HepG2 (cell line): ENCODE measurements around the gene DNAAF3. TPM values are rescaled to one million over a fixed set of nuclear protein-coding genes. Genes with fewer than 3 reads are reported as not detected.

Experiments used
- ARID5B ChIP-seq: IDR thresholded peaks from 2 replicates; pipeline ENCODE4 v1.4.0; 2020; ENCODE audit warnings: mild to moderate bottlenecking, missing genetic modification reagents
- GABPA ChIP-seq, 2 experiments: IDR thresholded peaks; 2 replicates each; pipeline ENCODE4 v1.6.1; 2011 to 2016; ENCODE audit warnings: low read depth in 2 of 2, low read length in 1 of 2, missing biosample characterization in 1 of 2, missing genetic modification characterization in 1 of 2
- IRX3 ChIP-seq: sonication (generic); formaldehyde crosslinking; IDR thresholded peaks from 2 replicates; pipeline ENCODE4 v1.8.1; 2023; ENCODE audit warnings: mild to moderate bottlenecking, low read depth, missing genetic modification reagents, borderline replicate concordance
- KAT7 ChIP-seq: IDR thresholded peaks from 2 replicates; pipeline ENCODE4 v1.6.1; 2018; ENCODE audit warnings: borderline replicate concordance, missing compliant biosample characterization
- NCOA1 ChIP-seq: sonication (generic); formaldehyde crosslinking; IDR thresholded peaks from 2 replicates; pipeline ENCODE4 v1.9.0; 2021; ENCODE audit warnings: missing genetic modification reagents
- NCOA5 ChIP-seq: sonication (generic); formaldehyde crosslinking; IDR thresholded peaks from 2 replicates; pipeline ENCODE4 v1.4.0; 2020; ENCODE audit warnings: missing genetic modification reagents
- RAD21 ChIP-seq: fragments of 450-650 bp; formaldehyde crosslinking; IDR thresholded peaks from 2 replicates; pipeline ENCODE4 v1.5.0; 2020; ENCODE audit warnings: mild to moderate bottlenecking
- RFX1 ChIP-seq: fragments of 450-650 bp; IDR thresholded peaks from 2 replicates; pipeline ENCODE4 v1.6.1; 2017
- TERF1 ChIP-seq: sonication (generic); formaldehyde crosslinking; IDR thresholded peaks from 2 replicates; pipeline ENCODE4 v1.8.0; 2022; ENCODE audit warnings: mild to moderate bottlenecking, missing genetic modification reagents, moderate library complexity
- THYN1 ChIP-seq: sonication (generic); formaldehyde crosslinking; IDR thresholded peaks from 2 replicates; pipeline ENCODE4 v1.8.1; 2023; ENCODE audit warnings: low read depth, mild to moderate bottlenecking, moderate library complexity, missing genetic modification reagents, borderline replicate concordance
- ZMYM2 ChIP-seq: sonication (generic); formaldehyde crosslinking; IDR thresholded peaks from 2 replicates; pipeline ENCODE4 v1.8.0; 2022; ENCODE audit warnings: mild to moderate bottlenecking, missing genetic modification reagents
- ZNF343 ChIP-seq: sonication (generic); formaldehyde crosslinking; IDR thresholded peaks from 2 replicates; pipeline ENCODE4 v1.4.0; 2020; ENCODE audit warnings: mild to moderate bottlenecking, missing genetic modification reagents
- ZNF451 ChIP-seq: sonication (generic); formaldehyde crosslinking; IDR thresholded peaks from 2 replicates; pipeline ENCODE4 v1.5.0; 2020; ENCODE audit warnings: mild to moderate bottlenecking, missing genetic modification reagents
- ZNF501 ChIP-seq: sonication (generic); formaldehyde crosslinking; IDR thresholded peaks from 2 replicates; pipeline ENCODE4 v1.5.1; 2020; ENCODE audit warnings: mild to moderate bottlenecking, moderate library complexity, missing genetic modification reagents
- ZNF574 ChIP-seq: sonication (generic); formaldehyde crosslinking; IDR thresholded peaks from 2 replicates; pipeline ENCODE4 v1.4.0; 2020; ENCODE audit warnings: missing genetic modification reagents
- ZNF709 ChIP-seq: sonication (generic); formaldehyde crosslinking; IDR thresholded peaks from 2 replicates; pipeline ENCODE4 v1.5.0; 2020; ENCODE audit warnings: mild to moderate bottlenecking, missing genetic modification reagents
- polyA plus RNA-seq, 8 experiments: library from polyadenylated mRNA; depleted of rRNA in 3 of 8; stranded (reverse) in 7 of 8; unstranded in 1 of 8; fragments of >200 nt; fragmentation: Illumina TruSeq in 4 of 8; extraction: Trizol in 4 of 8; gene quantifications; 2 replicates each; pipeline versions ENCODE4 v1.2.1 to v1.2.3, GENCODE V29; 2011 to 2016; ENCODE audit warnings: low read depth in 4 of 8, missing spikeins in 1 of 8, mixed read lengths in 1 of 8; ENCODE audit not compliant: insufficient read depth in 1 of 8
- total RNA-seq, 5 experiments: library from RNA; depleted of rRNA; stranded (reverse); fragments of >200 nt; fragmentation: Illumina TruSeq; extraction: Trizol; gene quantifications; 2 replicates each; pipeline ENCODE4 v1.2.3, GENCODE V29; 2016; ENCODE audit warnings: low read depth in 1 of 5
- TF ChIP-seq, protein P1 (sequence below): sonication (generic); formaldehyde crosslinking; IDR thresholded peaks from 2 replicates; pipeline ENCODE4 v1.4.0; 2020; ENCODE audit warnings: missing genetic modification reagents, borderline replicate concordance
- TF ChIP-seq, protein P2 (sequence below): sonication (generic); formaldehyde crosslinking; IDR thresholded peaks from 2 replicates; pipeline ENCODE4 v1.8.1; 2023; ENCODE audit warnings: mild to moderate bottlenecking, inconsistent platforms, moderate library complexity, missing genetic modification reagents, borderline replicate concordance

Gene DNAAF3
- total and polyA plus RNA-seq, 2 of the 13 experiments (the other 11 are each of a cell fraction or from before 2014, with no cell fraction given), result 0.30 to 0.40 TPM

- TF ChIP-seq ZNF574 (CRISPR knock-in tag), result peak; percentile 64
- peak; percentile 67; the same call in 1 of the 2 replicates for TF ChIP-seq NCOA1 (CRISPR knock-in tag)
- TF ChIP-seq ZNF451 (CRISPR knock-in tag), result no peak
- TF ChIP-seq KAT7 (CRISPR knock-in tag), result no peak
- peak; percentile 76; the same call in 1 of the 2 replicates for TF ChIP-seq ZNF709
- peak; percentile 96 for TF ChIP-seq ZNF501 (CRISPR knock-in tag)
- peak; percentile 59 for TF ChIP-seq ARID5B (CRISPR knock-in tag)
- TF ChIP-seq NCOA5 (CRISPR knock-in tag), result no peak
- 0 out of 2 replicates have a peak, but pooled peaks have one; percentile 20 for TF ChIP-seq RAD21 (CRISPR knock-in tag)
- no peak for TF ChIP-seq RFX1
- TF ChIP-seq ZMYM2 (CRISPR knock-in tag), result no peak
- no peak for TF ChIP-seq GABPA (IDR thresholded peaks at IDR 0.05; ENCODE audit: low read depth, low read length)
- TF ChIP-seq GABPA (CRISPR knock-in tag; IDR thresholded peaks at IDR 0.05; ENCODE audit: low read depth), result peak; percentile 21
- TF ChIP-seq ZNF343 (CRISPR knock-in tag), result no peak
- TF ChIP-seq TERF1 (CRISPR knock-in tag), result no peak
- TF ChIP-seq, protein P1, sequence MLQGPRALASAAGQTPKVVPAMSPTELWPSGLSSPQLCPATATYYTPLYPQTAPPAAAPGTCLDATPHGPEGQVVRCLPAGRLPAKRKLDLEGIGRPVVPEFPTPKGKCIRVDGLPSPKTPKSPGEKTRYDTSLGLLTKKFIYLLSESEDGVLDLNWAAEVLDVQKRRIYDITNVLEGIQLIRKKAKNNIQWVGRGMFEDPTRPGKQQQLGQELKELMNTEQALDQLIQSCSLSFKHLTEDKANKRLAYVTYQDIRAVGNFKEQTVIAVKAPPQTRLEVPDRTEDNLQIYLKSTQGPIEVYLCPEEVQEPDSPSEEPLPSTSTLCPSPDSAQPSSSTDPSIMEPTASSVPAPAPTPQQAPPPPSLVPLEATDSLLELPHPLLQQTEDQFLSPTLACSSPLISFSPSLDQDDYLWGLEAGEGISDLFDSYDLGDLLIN, result peak; percentile 59; the same call in 1 of the 2 replicates
- TF ChIP-seq THYN1 (CRISPR knock-in tag), result peak; percentile 83; the same call in 1 of the 2 replicates
- no peak for TF ChIP-seq IRX3
- TF ChIP-seq, protein P2, sequence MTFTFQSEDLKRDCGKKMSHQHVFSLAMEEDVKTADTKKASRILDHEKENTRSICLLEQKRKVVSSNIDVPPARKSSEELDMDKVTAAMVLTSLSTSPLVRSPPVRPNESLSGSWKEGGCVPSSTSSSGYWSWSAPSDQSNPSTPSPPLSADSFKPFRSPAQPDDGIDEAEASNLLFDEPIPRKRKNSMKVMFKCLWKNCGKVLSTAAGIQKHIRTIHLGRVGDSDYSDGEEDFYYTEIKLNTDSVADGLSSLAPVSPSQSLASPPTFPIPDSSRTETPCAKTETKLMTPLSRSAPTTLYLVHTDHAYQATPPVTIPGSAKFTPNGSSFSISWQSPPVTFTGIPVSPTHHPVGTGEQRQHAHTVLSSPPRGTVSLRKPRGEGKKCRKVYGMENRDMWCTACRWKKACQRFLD, result no peak
These were observed 40.5 kb upstream of the DNAAF3 start (continued) for GRCh38 chr19:55206664-55207500.
